Activated B cell treated with CpG ODN at 0.5 μM for 24 hours (primary cell): ENCODE data around the gene PANX1. TPM values are rescaled to one million over a fixed set of nuclear protein-coding genes. Genes with fewer than 3 reads are reported as not detected.
A peak's percentile ranks its signal among the peaks of the same experiment; 100 is the strongest.

Experiments
- ATAC-seq: fragments of 200-7000 bp; cut with Tn5 transposase; one replicate; pipeline ENCODE4 v1.10.0; 2021; ENCODE audit warnings: low read depth, mild to moderate bottlenecking, moderate library complexity
- CTCF ChIA-PET: fragments of 350-600 bp; sonication (Branson Sonifier 250); formaldehyde crosslinking; loops from one replicate; lab custom pipeline; 2021; ENCODE audit warnings: antibody characterized with exemption; lab: Charles Lee
- POLR2A ChIA-PET: fragments of 350-600 bp; sonication (Branson Sonifier 250); formaldehyde crosslinking; loops from one replicate; lab custom pipeline; 2021; ENCODE audit warnings: antibody characterized with exemption; lab: Charles Lee
- DNase-seq: peaks from one replicate; pipeline ENCODE4 v3.0.0; 2022
- H3K27ac Mint-ChIP-seq: one replicate; pipeline ENCODE4 v1.8.0; 2020; ENCODE audit warnings: mixed read lengths
- H3K27me3 Mint-ChIP-seq: one replicate; pipeline ENCODE4 v1.8.0; 2021; ENCODE audit warnings: mixed read lengths
- H3K36me3 Mint-ChIP-seq: one replicate; pipeline ENCODE4 v1.8.0; 2021; ENCODE audit warnings: low read depth, mixed read lengths
- H3K4me1 Mint-ChIP-seq: one replicate; pipeline ENCODE4 v1.8.0; 2021; ENCODE audit warnings: mixed read lengths
- H3K4me3 Mint-ChIP-seq: one replicate; pipeline ENCODE4 v1.8.0; 2020; ENCODE audit warnings: mild to moderate bottlenecking, mixed read lengths
- H3K9me3 Mint-ChIP-seq: one replicate; pipeline ENCODE4 v1.8.0; 2020; ENCODE audit warnings: mixed read lengths
- CTCF ChIP-seq: fragments of 200-600 bp; IDR thresholded peaks from one replicate; pipeline ENCODE4 v1.8.0; 2022; ENCODE audit warnings: antibody characterized with exemption, mild to moderate bottlenecking
- intact Hi-C: fragments of 100-400 bp; cut with micrococcal nuclease; formaldehyde crosslinking; loops from one replicate; pipeline ENCODE4 v1.15.1; 2024
- total RNA-seq: library from RNA; stranded (reverse); gene quantifications from 2 replicates; pipeline ENCODE4 v1.2.3, GENCODE V29; 2022

The PANX1 gene
- total RNA-seq, 1 donor from 2014 or later: 11.2 TPM

- H3K4me1 Mint-ChIP-seq: peaks cover 52% of the 10 kb centered on the region
- no peak overlapping the region for H3K4me3 Mint-ChIP-seq
- no peak for ATAC-seq
- no peak for DNase-seq
- CTCF ChIA-PET: interaction anchor here (1.2 kb wide), 1 partner anchor 388 kb away, joined by 4 read pairs; no protein-coding TSS in a partner anchor
- peaks cover 6% of the 10 kb centered on the region for H3K36me3 Mint-ChIP-seq
- H3K27ac Mint-ChIP-seq: no peak overlapping the region
- intact Hi-C loops: no loop called here
- POLR2A ChIA-PET: no interaction called here
- no peaks in the 10 kb centered on the region for H3K27me3 Mint-ChIP-seq
- no peak for TF ChIP-seq CTCF
- no peaks in the 10 kb centered on the region for H3K9me3 Mint-ChIP-seq
These were observed 3.1 kb downstream of the PANX1 start for GRCh38 chr11:94131718-94132115.

- no peak for TF ChIP-seq CTCF
- Mint-ChIP-seq H3K9me3 (no peaks in the 10 kb centered on the region), H3K4me3 (no peak overlapping the region), H3K27ac (no peak overlapping the region), H3K36me3 (peaks cover 6% of the 10 kb centered on the region), H3K4me1 (peaks cover 52% of the 10 kb centered on the region), H3K27me3 (no peaks in the 10 kb centered on the region)
- CTCF ChIA-PET: interaction anchor here (1.2 kb wide), 1 partner anchor 388 kb away, joined by 4 read pairs; no protein-coding TSS in a partner anchor
- intact Hi-C loops: no loop called here
- DNase-seq: no peak
- POLR2A ChIA-PET: no interaction called here
- no peak for ATAC-seq
These were observed 3.5 kb downstream of the PANX1 start for GRCh38 chr11:94132152-94132558.

GRCh38 chr11:94132823-94133408 is 4.3 kb downstream of the PANX1 start:
- no peak for DNase-seq
- H3K27me3 Mint-ChIP-seq: no peaks in the 10 kb centered on the region
- H3K9me3 Mint-ChIP-seq: no peaks in the 10 kb centered on the region
- H3K4me1 Mint-ChIP-seq: peaks cover 45% of the 10 kb centered on the region
- ChIA-PET CTCF (no interaction called here), POLR2A (no interaction called here)
- H3K4me3 Mint-ChIP-seq: no peak overlapping the region
- no peak for TF ChIP-seq CTCF
- intact Hi-C loops: no loop called here
- peaks cover 6% of the 10 kb centered on the region for H3K36me3 Mint-ChIP-seq
- H3K27ac Mint-ChIP-seq: peak overlapping the region; percentile 16
- ATAC-seq: no peak

- Mint-ChIP-seq H3K4me1 (peaks cover 41% of the 10 kb centered on the region), H3K27ac (no peak overlapping the region), H3K27me3 (no peaks in the 10 kb centered on the region), H3K4me3 (no peak overlapping the region), H3K36me3 (no peaks in the 10 kb centered on the region), H3K9me3 (no peaks in the 10 kb centered on the region)
- no peak for TF ChIP-seq CTCF
- intact Hi-C loops: loop anchor here (2.0 kb wide), 1 partner anchor 15 kb away; no protein-coding TSS in a partner anchor
- ChIA-PET POLR2A (no interaction called here), CTCF (no interaction called here)
- DNase-seq (no peak), ATAC-seq (no peak)
These were observed 5.1 kb downstream of the PANX1 start for GRCh38 chr11:94133752-94134151.

GRCh38 chr11:94134651-94135512 is 6.2 kb downstream of the PANX1 start:
- ChIA-PET CTCF (no interaction called here), POLR2A (no interaction called here)
- no peak for TF ChIP-seq CTCF
- Mint-ChIP-seq H3K27me3 (no peaks in the 10 kb centered on the region), H3K36me3 (no peaks in the 10 kb centered on the region), H3K9me3 (no peaks in the 10 kb centered on the region), H3K27ac (peak overlapping the region; percentile 80), H3K4me3 (peak overlapping the region; percentile 51), H3K4me1 (peaks cover 49% of the 10 kb centered on the region)
- intact Hi-C loops: loop anchor here (2.0 kb wide), 1 partner anchor 14 kb away; no protein-coding TSS in a partner anchor
- DNase-seq (no peak), ATAC-seq (peak; percentile 74)
